HEK293 (cell line): ENCODE measurements around the gene FRAS1.

ENCODE experiments used
- CTCF ChIA-PET: fragments of 350-600 bp; formaldehyde crosslinking; extraction: SDS; loops from one replicate; lab custom pipeline; 2021; ENCODE audit warnings: antibody characterized with exemption; lab: Yijun Ruan, JAX
- POLR2A ChIA-PET: fragments of 300-600 bp; formaldehyde crosslinking; extraction: SDS; loops from one replicate; lab custom pipeline; 2020; ENCODE audit warnings: antibody characterized with exemption, inconsistent platforms; lab: Yijun Ruan, JAX
- H3K27ac ChIP-seq: fragments of 200-500 bp; sonication (Bioruptor generic); 2 replicates; pipeline ENCODE4 v1.5.1; 2014; ENCODE audit warnings: low read depth, low read length, control low read depth, inconsistent platforms; ENCODE audit errors: extremely low read depth
- H3K36me3 ChIP-seq, 2 experiments: fragments of 200-500 bp in 1 of 2; sonication (Bioruptor generic) in 1 of 2; 1 replicate in 1 of 2; 2 replicates in 1 of 2; pipeline ENCODE4 v1.5.1; 2014 to 2017; ENCODE audit warnings: inconsistent platforms in 2 of 2, low read length in 2 of 2; ENCODE audit not compliant: control insufficient read depth in 2 of 2, insufficient read depth in 1 of 2
- H3K4me1 ChIP-seq: fragments of 200-500 bp; sonication (Bioruptor generic); 2 replicates; pipeline ENCODE4 v1.5.1; 2014; ENCODE audit warnings: mild to moderate bottlenecking, low read length, inconsistent platforms; ENCODE audit not compliant: control insufficient read depth, insufficient read depth
- H3K4me3 ChIP-seq: 2 replicates; pipeline ENCODE4 v1.5.1; 2011; ENCODE audit warnings: low read depth, mild to moderate bottlenecking, control low read depth, low read length, moderate library complexity
- H3K9me3 ChIP-seq: fragments of 200-500 bp; sonication (Bioruptor generic); 2 replicates; pipeline ENCODE4 v1.5.1; 2014; ENCODE audit warnings: low read depth, low read length, inconsistent platforms; ENCODE audit not compliant: control insufficient read depth, insufficient read depth
- BCL11B ChIP-seq: fragments of 450-650 bp; formaldehyde crosslinking; IDR thresholded peaks from 2 replicates; pipeline ENCODE4 v1.5.1; 2016; ENCODE audit warnings: low read depth, missing biosample characterization, missing genetic modification characterization
- OSR2 ChIP-seq: fragments of 450-650 bp; formaldehyde crosslinking; IDR thresholded peaks from 2 replicates; pipeline ENCODE4 v1.5.1; 2016; ENCODE audit warnings: missing biosample characterization, missing genetic modification characterization
- SCRT1 ChIP-seq: fragments of 450-650 bp; formaldehyde crosslinking; IDR thresholded peaks from 2 replicates; pipeline ENCODE4 v1.5.1; 2016; ENCODE audit warnings: missing biosample characterization, missing genetic modification characterization, borderline replicate concordance
- ZBTB1 ChIP-seq: fragments of 450-650 bp; formaldehyde crosslinking; IDR thresholded peaks from 2 replicates; pipeline ENCODE4 v1.5.1; 2016; ENCODE audit warnings: missing biosample characterization, missing genetic modification characterization
- ZBTB17 ChIP-seq: fragments of 450-650 bp; formaldehyde crosslinking; IDR thresholded peaks from 2 replicates; pipeline ENCODE4 v1.5.1; 2016; ENCODE audit warnings: missing biosample characterization, missing genetic modification characterization
- ZBTB49 ChIP-seq: fragments of 450-650 bp; formaldehyde crosslinking; IDR thresholded peaks from 2 replicates; pipeline ENCODE4 v1.5.1; 2016; ENCODE audit warnings: missing biosample characterization, missing genetic modification characterization, low read depth
- ZNF112 ChIP-seq: fragments of 450-650 bp; formaldehyde crosslinking; IDR thresholded peaks from 2 replicates; pipeline ENCODE4 v1.5.0; 2017; ENCODE audit warnings: missing biosample characterization, missing genetic modification characterization
- ZNF140 ChIP-seq: fragments of 450-650 bp; formaldehyde crosslinking; IDR thresholded peaks from 2 replicates; pipeline ENCODE4 v1.5.1; 2016; ENCODE audit warnings: missing biosample characterization, missing genetic modification characterization
- ZNF174 ChIP-seq: fragments of 450-650 bp; formaldehyde crosslinking; IDR thresholded peaks from 2 replicates; pipeline ENCODE4 v1.5.0; 2017; ENCODE audit warnings: missing biosample characterization, mild to moderate bottlenecking, missing genetic modification characterization
- ZNF18 ChIP-seq: fragments of 450-650 bp; formaldehyde crosslinking; IDR thresholded peaks from 2 replicates; pipeline ENCODE4 v1.5.1; 2016; ENCODE audit warnings: missing biosample characterization, missing genetic modification characterization
- ZNF184 ChIP-seq: fragments of 450-650 bp; IDR thresholded peaks from 2 replicates; pipeline ENCODE4 v1.5.1; 2018; ENCODE audit warnings: missing biosample characterization, mild to moderate bottlenecking, missing genetic modification characterization
- ZNF221 ChIP-seq: fragments of 450-650 bp; formaldehyde crosslinking; IDR thresholded peaks from 2 replicates; pipeline ENCODE4 v1.5.1; 2017; ENCODE audit warnings: missing biosample characterization, missing genetic modification characterization, borderline replicate concordance
- ZNF398 ChIP-seq: fragments of 450-650 bp; formaldehyde crosslinking; IDR thresholded peaks from 2 replicates; pipeline ENCODE4 v1.5.1; 2017; ENCODE audit warnings: missing biosample characterization, missing genetic modification characterization
- ZNF488 ChIP-seq: fragments of 450-650 bp; formaldehyde crosslinking; IDR thresholded peaks from 2 replicates; pipeline ENCODE4 v1.5.1; 2016; ENCODE audit warnings: missing biosample characterization, missing genetic modification characterization
- ZNF521 ChIP-seq: fragments of 450-650 bp; formaldehyde crosslinking; IDR thresholded peaks from 2 replicates; pipeline ENCODE4 v1.5.1; 2017; ENCODE audit warnings: missing biosample characterization, mild to moderate bottlenecking, missing genetic modification characterization
- ZNF645 ChIP-seq: fragments of 450-650 bp; formaldehyde crosslinking; IDR thresholded peaks from 2 replicates; pipeline ENCODE4; 2016; ENCODE audit warnings: missing biosample characterization, missing genetic modification characterization
- ZNF654 ChIP-seq: fragments of 450-650 bp; formaldehyde crosslinking; IDR thresholded peaks from 2 replicates; pipeline ENCODE4 v1.5.1; 2016; ENCODE audit warnings: low read depth, missing biosample characterization, missing genetic modification characterization
- ZNF658 ChIP-seq: fragments of 450-650 bp; formaldehyde crosslinking; IDR thresholded peaks from 2 replicates; pipeline ENCODE4; 2016; ENCODE audit warnings: missing biosample characterization, missing genetic modification characterization
- ZSCAN30 ChIP-seq: fragments of 450-650 bp; IDR thresholded peaks from 2 replicates; pipeline ENCODE4 v1.5.1; 2018; ENCODE audit warnings: missing biosample characterization, mild to moderate bottlenecking, missing genetic modification characterization, moderate library complexity

The FRAS1 gene

GRCh38 chr4:78138252-78138651 lies 81.1 kb downstream of the FRAS1 start:
- Histone ChIP-seq H3K4me3 (no peak overlapping the region), H3K36me3 (no peaks in the 10 kb centered on the region), H3K4me1 (no peaks in the 10 kb centered on the region), H3K27ac (no peak overlapping the region), H3K9me3 (no peaks in the 10 kb centered on the region)
- TF ChIP-seq ZNF645 (no peak), ZNF221 (tag by site-specific recombination) (no peak), ZNF521 (tag by site-specific recombination) (no peak), ZNF184 (tag by site-specific recombination) (no peak), SCRT1 (tag by site-specific recombination) (no peak), ZNF140 (tag by site-specific recombination) (no peak), ZBTB1 (tag by site-specific recombination) (no peak), ZNF654 (no peak), ZBTB49 (tag by site-specific recombination) (no peak), ZNF18 (tag by site-specific recombination) (no peak), ZNF398 (tag by site-specific recombination) (no peak), ZSCAN30 (tag by site-specific recombination) (no peak), ZNF112 (tag by site-specific recombination) (no peak), ZNF488 (no peak), ZBTB17 (tag by site-specific recombination) (no peak), ZNF174 (tag by site-specific recombination) (no peak)
- ChIA-PET POLR2A (no interaction called here), CTCF (no interaction called here)

- H3K4me1 ChIP-seq, result no peaks in the 10 kb centered on the region
- no peak overlapping the region for H3K27ac ChIP-seq
- no peaks in the 10 kb centered on the region for H3K36me3 ChIP-seq
- TF ChIP-seq OSR2 (tag by site-specific recombination) (no peak), BCL11B (tag by site-specific recombination) (no peak), ZNF658 (tag by site-specific recombination) (no peak), ZNF488 (no peak)
- TF ChIP-seq, all 188 proteins: peak for 0
- Histone ChIP-seq H3K9me3 (no peaks in the 10 kb centered on the region), H3K4me3 (no peak overlapping the region)
- ChIA-PET CTCF (no interaction called here), POLR2A (interaction anchor here (0.6 kb wide), 2 partner anchors 83 to 245 kb away, joined by 3 read pairs; no protein-coding TSS in a partner anchor)
Measured at GRCh38 chr4:78143634-78144033, 86.5 kb downstream of the FRAS1 start.
